Neural crest cell (in vitro differentiated cells): ENCODE measurements around the gene PLA2G3. TPM values are rescaled to one million over a fixed set of nuclear protein-coding genes. Genes with fewer than 3 reads are reported as not detected.

ENCODE experiments used
- DNase-seq: peaks from one replicate; pipeline ENCODE4 v3.0.0; 2021; ENCODE audit warnings: low read depth, mixed read lengths, low spot score
- H3K27ac Mint-ChIP-seq: one replicate; pipeline ENCODE4 v1.8.0; 2021; ENCODE audit warnings: mild to moderate bottlenecking, mixed read lengths; ENCODE audit not compliant: unreplicated experiment
- H3K27me3 Mint-ChIP-seq: 2 replicates; pipeline ENCODE4 v1.8.0; 2021; ENCODE audit warnings: low read depth, mild to moderate bottlenecking, mixed read lengths
- H3K36me3 Mint-ChIP-seq: 2 replicates; pipeline ENCODE4 v1.8.0; 2021; ENCODE audit warnings: low read depth, mild to moderate bottlenecking, mixed read lengths
- H3K4me1 Mint-ChIP-seq: 2 replicates; pipeline ENCODE4 v1.8.0; 2021; ENCODE audit warnings: mixed read lengths
- H3K4me3 Mint-ChIP-seq: one replicate; pipeline ENCODE4 v1.8.0; 2021; ENCODE audit warnings: mild to moderate bottlenecking, mixed read lengths
- H3K9me3 Mint-ChIP-seq: 2 replicates; pipeline ENCODE4 v1.8.0; 2021; ENCODE audit warnings: mixed read lengths
- microRNA-seq: library from miRNA; unstranded; fragments of <30 nt; microRNA quantifications from one replicate; pipeline ENCODE4, GENCODE V29; 2020
- total RNA-seq: library from RNA; stranded (reverse); gene quantifications from 2 replicates; pipeline ENCODE4 v1.2.1, GENCODE V29; 2021
- TF ChIP-seq, protein P1 (sequence below): fragments of 200-600 bp; sonication (generic); conservative IDR thresholded peaks from 2 replicates; pipeline ENCODE4 v1.5.0; 2021; ENCODE audit warnings: antibody characterized with exemption, mild to moderate bottlenecking

The PLA2G3 gene
- total RNA-seq, 1 donor from 2014 or later: 24.7 TPM

DNA sequence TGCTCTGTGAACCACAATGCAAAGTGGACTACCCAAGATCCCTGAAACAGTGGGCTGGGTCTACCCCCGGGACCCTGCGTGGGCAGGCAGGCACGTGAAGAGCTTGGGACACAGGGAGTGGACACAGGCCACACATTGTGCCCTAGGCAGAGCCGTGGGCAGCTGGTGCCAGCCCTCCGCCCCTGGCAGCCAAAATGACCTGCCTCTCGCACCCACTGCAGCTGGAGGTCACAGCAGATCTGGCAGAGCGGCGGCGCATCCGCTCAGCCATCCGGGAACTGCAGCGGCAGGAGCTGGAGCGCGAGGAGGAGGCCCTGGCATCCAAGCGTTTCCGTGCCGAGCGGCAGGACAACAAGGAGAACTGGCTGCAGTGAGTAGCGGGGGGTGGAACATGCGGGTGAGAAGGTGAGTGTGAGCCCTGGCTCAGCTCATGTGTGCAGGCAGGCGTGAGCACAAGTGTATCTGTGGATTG lies 52.5 kb downstream of the PLA2G3 start:
- TF ChIP-seq, protein P1, sequence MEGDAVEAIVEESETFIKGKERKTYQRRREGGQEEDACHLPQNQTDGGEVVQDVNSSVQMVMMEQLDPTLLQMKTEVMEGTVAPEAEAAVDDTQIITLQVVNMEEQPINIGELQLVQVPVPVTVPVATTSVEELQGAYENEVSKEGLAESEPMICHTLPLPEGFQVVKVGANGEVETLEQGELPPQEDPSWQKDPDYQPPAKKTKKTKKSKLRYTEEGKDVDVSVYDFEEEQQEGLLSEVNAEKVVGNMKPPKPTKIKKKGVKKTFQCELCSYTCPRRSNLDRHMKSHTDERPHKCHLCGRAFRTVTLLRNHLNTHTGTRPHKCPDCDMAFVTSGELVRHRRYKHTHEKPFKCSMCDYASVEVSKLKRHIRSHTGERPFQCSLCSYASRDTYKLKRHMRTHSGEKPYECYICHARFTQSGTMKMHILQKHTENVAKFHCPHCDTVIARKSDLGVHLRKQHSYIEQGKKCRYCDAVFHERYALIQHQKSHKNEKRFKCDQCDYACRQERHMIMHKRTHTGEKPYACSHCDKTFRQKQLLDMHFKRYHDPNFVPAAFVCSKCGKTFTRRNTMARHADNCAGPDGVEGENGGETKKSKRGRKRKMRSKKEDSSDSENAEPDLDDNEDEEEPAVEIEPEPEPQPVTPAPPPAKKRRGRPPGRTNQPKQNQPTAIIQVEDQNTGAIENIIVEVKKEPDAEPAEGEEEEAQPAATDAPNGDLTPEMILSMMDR: no peak
- peaks cover 26% of the 10 kb centered on the region for H3K4me1 Mint-ChIP-seq
- no peaks in the 10 kb centered on the region for H3K9me3 Mint-ChIP-seq
- peaks cover 5% of the 10 kb centered on the region for H3K27me3 Mint-ChIP-seq
- H3K4me3 Mint-ChIP-seq: no peak overlapping the region
- no peaks in the 10 kb centered on the region for H3K36me3 Mint-ChIP-seq
- H3K27ac Mint-ChIP-seq: peak overlapping the region; percentile 91
- no peak for DNase-seq

DNA sequence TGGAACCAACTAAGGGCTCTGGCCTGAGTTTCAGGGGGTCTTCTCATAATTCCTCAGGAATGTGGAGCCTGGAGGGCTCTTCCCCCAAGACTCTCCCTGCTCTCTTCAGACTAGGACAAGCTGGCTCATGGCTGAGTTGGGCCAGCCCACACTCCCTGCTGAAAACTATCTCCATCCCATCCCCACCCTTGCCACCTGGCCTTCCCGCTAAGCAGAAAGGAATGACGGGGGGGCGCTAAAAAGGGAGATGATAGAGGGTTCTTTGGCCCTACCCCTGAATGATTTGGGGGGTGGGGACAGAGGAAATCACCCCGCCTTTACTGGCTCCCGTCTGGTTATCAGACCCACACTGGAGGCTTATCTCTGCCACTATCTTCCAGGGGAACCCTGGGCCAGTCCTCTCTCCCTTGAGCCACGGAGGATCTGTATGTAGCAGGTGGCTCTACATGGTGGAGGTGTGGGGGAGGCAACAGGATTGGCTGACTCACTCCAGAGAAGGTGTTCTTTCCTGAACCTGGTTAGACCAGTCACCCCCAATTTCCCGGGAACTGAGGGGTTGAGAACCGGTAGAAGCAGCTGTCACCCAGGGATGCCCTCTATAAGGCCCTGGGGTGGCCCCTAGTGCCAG lies 53.5 kb downstream of the PLA2G3 start:
- H3K4me1 Mint-ChIP-seq: peaks cover 34% of the 10 kb centered on the region
- DNase-seq: no peak
- no peaks in the 10 kb centered on the region for H3K9me3 Mint-ChIP-seq
- TF ChIP-seq, protein P1: no peak
- peak overlapping the region; percentile 76 for H3K4me3 Mint-ChIP-seq
- H3K27me3 Mint-ChIP-seq: peaks cover 5% of the 10 kb centered on the region
- no peak overlapping the region for H3K27ac Mint-ChIP-seq
- H3K36me3 Mint-ChIP-seq: no peaks in the 10 kb centered on the region

DNA sequence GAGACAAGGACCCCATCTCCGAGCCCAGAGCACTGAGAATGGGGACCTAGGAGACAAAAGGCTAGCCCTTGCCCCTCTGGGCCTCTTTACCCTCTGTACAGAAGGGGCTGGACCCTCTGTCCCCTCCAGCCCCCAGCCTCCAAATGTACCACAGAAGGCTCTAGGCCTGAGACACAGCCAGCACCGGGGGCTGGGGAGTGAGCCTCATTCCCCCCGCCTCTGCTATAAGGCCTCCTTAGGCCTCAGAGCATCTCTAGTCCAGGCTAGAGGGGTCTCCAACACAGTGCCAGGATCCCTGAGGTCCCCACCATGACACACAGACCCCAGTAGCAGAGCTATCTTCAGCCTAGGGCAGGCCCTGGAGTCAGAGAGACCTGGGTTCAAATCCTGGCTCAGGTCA lies 54.4 kb downstream of the PLA2G3 start:
- TF ChIP-seq, protein P1: no peak
- Mint-ChIP-seq H3K4me1 (peaks cover 41% of the 10 kb centered on the region), H3K4me3 (peak overlapping the region; percentile 76), H3K9me3 (no peaks in the 10 kb centered on the region), H3K27ac (peak overlapping the region; percentile 95), H3K27me3 (peaks cover 5% of the 10 kb centered on the region), H3K36me3 (no peaks in the 10 kb centered on the region)
- no peak for DNase-seq

DNA sequence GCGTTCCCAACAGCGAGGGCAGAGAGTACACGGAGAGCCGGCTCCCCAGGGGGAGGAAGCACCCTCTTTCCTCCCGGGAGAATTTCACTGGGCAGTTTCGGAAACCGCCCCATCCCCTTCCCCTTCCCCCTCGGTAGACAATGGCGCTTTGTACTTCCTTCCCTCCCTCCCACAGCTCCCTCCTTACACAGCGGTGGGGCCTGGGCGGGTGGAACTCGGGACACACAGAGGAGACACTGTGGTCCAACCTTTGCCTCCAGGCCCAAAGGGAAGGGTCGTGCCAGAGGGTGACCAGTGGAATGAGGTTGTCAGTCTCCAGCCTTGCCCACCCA lies 54.8 kb downstream of the PLA2G3 start:
- H3K27me3 Mint-ChIP-seq: peaks cover 5% of the 10 kb centered on the region
- TF ChIP-seq, protein P1: no peak
- H3K27ac Mint-ChIP-seq: peak overlapping the region; percentile 95
- H3K9me3 Mint-ChIP-seq: no peaks in the 10 kb centered on the region
- peak overlapping the region; percentile 76 for H3K4me3 Mint-ChIP-seq
- H3K36me3 Mint-ChIP-seq: no peaks in the 10 kb centered on the region
- peak; percentile 55 for DNase-seq
- H3K4me1 Mint-ChIP-seq: peaks cover 44% of the 10 kb centered on the region

DNA sequence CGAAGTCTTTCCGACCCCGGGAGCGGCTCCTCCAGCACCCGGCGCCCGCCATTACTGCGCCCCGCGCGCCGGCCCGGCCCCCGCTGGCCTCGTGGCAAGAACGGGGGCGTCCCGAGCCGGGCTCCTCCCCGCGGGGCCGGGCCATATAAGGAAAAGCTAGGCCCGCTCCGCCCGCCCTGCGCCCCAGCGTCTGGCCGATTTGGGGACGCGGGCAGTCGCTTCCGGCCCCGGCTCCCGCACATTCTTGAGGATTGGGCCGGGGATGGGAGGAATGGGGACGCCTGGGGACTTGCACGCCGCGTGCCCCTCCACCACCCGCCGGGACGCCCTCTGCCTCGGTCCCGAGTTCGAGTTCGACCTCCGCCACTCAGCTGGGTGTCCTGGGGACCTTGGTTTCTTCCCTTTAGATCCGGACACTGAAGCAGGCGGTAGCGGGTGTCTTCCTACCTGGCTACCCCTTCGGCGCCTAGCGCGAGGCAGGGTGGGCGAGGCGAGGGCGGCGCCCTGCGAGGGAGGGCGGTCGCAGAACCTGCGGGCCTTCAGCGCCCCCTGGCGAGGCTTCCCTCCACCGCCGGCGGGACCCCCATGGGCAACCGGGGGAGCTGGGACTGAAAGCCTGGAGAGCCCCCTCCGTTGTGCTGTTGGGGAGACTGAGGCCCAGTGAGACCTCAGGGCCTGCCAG lies 55.4 kb downstream of the PLA2G3 start:
- TF ChIP-seq, protein P1: peak; percentile 93
- peak overlapping the region; percentile 97 for H3K4me3 Mint-ChIP-seq
- peaks cover 5% of the 10 kb centered on the region for H3K27me3 Mint-ChIP-seq
- peak overlapping the region; percentile 95 for H3K27ac Mint-ChIP-seq
- peaks cover 47% of the 10 kb centered on the region for H3K4me1 Mint-ChIP-seq
- H3K36me3 Mint-ChIP-seq: no peaks in the 10 kb centered on the region
- peak; percentile 85 for DNase-seq
- no peaks in the 10 kb centered on the region for H3K9me3 Mint-ChIP-seq

Small RNA genes lying within 50 kb of the gene (microRNA-seq; reads per million reads assigned to microRNA genes)
- gene MIR3928: 33.8 reads per million, percentile 43 among the genes with 10 or more reads in this experiment

Other genes starting within 250 kb of the PLA2G3 start
- gene MORC2, start 171.7 kb downstream of the PLA2G3 start, total RNA-seq: 38.8 and 44.2 TPM in 2 replicates
- 114 and 120 TPM in 2 replicates for gene TUG1, start 171.2 kb downstream of the PLA2G3 start, total RNA-seq
- gene SMTN, start 59.2 kb downstream of the PLA2G3 start, total RNA-seq: 53.8 and 55.0 TPM in 2 replicates
- gene SELENOM, start 32.9 kb downstream of the PLA2G3 start, total RNA-seq: 9.1 and 10.1 TPM in 2 replicates
- gene INPP5J, start 17.5 kb downstream of the PLA2G3 start, total RNA-seq: 4.5 and 4.7 TPM in 2 replicates
- gene RNF185, start 19.7 kb upstream of the PLA2G3 start, total RNA-seq: 31.7 and 33.8 TPM in 2 replicates
- 31.3 and 35.1 TPM in 2 replicates for gene LIMK2, start 71.8 kb upstream of the PLA2G3 start, total RNA-seq
- 1.8 and 2.3 TPM in 2 replicates for gene PIK3IP1, start 152.0 kb upstream of the PLA2G3 start, total RNA-seq
- 104 and 105 TPM in 2 replicates for gene PATZ1, start 205.8 kb upstream of the PLA2G3 start, total RNA-seq